Stimulated activated CD4-positive, alpha-beta T cell treated with anti-CD3 and anti-CD28 coated beads, Interleukin-12 subunit alpha, Interleukin-12 subunit beta, amount 100 ng/mL, for 24 hours (primary cell): ENCODE data around the gene SUMO3.

ENCODE experiments used
- DNase-seq, 2 experiments: peaks; one replicate each; pipeline ENCODE4 v3.0.0-alpha.2; 2020; ENCODE audit warnings: low read depth in 2 of 2

SUMO3 gene

DNA sequence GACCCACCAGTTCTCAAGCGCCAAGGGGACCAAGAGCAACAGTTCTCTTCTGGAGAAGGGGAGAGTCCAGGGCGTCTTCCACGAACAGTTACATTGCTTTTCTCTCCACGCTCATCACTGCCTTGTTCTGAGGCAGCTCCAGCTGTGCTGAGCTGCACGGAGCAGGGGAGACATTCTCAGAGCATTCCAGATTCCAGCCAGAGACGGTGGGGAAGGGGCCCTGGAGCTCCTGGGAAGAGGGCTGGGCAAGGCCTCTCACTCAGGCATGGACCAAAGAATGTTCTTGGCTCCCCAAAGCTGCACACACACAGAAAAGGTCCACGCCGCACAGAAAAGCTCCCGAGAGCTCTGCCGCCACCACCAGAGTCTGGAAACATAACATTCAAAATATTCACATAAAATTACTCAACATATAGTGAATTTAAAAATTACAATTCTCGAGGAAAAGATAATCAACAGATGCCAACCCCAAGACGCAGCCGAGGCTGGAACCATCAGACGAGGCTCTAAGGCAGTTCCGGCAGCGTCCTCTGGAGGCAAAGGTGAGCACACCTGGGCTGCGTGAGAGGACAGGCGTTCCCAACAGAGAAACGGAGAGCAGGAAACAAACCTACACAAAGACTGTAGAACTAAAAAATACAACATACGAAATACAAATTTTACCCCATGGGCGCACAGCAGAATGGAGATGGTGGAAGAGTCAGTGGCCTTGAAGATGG is 56.7 kb downstream of the SUMO3 start:
- no peak for DNase-seq

DNA sequence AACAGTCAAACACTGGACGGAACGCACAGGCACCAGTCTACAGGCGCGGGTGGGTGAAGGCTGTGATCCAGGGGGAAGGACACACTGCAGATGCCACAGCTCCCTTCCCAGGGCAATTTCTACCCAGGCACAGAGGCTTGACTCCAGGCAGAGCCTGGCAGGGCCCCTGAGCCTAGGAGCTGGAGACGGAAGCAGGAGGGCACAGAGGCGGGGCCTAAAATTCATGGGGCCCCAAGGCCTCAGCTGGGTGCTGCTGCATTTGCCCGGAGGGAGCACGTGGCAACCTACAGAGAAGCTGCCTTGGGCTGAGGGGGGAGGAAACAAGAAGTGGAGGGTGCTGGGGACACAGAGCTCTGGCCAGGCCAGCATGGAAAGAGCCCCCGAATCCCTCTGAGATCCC is 57.5 kb downstream of the SUMO3 start:
- no peak for DNase-seq

DNA sequence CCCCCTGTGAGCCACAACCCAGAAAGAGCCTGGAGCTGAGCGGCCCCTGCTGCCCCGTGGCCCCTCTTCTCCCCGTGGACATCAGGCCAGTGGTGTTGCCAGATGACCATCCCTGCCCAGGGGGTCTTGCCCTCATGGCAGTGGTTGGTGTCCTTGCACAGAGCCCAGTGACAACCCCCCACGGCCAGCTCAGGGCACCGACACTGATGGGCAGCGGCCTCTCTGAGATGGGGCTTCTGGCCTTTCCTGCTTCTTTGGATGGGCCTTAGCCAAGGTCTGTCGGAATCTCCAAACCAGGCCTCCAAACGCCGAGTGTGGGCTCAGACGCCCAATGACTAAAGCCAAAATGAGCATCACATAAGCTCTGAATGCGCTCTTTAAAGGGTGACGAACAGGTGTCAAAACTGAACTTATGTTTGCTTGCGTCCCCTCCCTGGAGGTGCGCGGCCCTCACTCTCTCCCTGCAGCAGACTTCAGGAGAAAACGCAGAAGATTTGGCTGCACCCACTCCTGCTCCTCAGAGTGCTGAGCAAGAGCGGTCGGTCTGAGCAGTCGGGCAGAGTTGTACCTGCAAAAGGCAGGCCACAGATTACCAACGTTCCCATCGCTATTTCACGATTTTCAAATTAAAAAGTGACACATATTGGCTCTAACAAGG is 58.1 kb downstream of the SUMO3 start:
- DNase-seq = no peak

DNA sequence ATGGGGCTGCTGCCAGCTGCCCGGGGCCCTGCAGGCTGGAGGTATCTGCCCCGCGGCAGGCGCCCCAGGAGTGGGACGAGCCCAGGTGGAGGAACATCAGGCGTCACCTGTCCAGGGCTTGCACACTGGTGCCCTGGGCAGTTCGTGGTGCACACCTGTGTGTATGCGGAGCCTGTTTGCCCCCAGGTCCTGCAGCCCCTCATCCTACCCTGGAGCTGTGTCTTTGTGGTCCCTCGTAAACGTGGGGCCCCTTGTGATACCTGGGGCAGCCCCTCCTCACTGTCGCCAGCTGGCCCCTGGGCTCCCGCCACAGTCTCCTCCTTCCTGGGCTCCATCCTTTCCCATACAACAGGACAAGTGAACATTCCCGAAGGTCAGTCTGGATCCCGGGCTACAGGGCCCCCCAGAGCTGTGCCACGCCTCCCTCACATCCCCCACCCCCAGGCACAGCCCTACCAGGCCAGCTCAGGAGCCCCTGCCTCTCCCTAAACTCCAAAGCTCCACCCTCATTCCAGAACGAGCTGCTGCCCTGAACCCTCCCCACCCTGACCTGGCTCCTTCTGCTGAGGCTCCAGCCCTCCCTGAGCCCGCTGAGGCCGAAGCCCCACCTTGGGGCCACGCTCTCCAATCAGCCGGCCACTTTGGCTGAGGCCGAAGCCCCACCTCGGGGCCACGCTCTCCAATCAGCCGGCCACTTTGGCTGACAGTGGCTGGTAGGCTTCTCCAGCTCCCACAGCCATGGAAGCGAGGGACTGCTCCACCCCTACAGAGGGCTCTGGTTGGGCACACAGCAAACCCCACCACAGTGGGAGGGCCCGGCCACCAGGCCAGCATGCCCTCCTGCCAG is 58.9 kb downstream of the SUMO3 start:
- DNase-seq = no peak

DNA sequence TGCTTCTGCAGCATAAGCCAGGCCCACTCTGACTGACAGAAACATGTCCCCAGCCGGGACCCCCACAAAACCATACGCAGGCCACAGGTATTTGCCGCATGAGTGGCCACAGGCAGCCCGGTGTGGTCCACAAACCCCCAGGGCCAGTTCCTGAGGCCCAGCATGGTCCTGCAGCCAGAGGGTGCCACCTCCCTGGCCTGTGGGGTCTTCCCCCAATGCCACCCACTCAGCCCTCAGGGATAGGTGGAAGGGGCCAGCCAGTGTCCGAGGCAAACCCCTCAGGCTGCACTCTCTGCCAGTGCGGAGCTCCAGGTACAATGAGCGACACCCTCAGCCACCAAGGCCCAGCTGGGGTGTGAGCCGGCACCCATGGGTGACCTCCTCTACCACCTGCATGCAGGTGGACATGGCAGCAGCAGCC is 59.7 kb downstream of the SUMO3 start:
- DNase-seq = no peak

DNA sequence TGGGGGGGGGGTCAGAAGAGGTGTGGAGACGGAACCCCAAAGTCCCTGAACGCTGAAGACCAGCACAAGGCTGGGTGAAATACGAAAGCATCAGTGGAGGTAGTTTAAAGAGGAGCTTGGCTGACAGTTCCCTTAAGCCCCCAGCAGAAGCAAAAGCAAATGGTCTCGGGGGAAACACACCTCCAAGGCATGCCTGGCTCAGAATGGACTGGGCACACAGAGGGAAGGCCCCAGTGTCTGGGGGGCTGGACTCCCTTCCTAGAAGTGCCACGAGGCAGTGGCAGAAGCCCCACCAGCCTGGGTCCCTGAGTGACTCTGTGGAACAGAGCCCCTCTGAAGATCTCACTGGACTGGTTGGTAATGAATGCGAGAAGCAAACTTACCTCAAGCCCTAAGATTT is 60.1 kb downstream of the SUMO3 start:
- DNase-seq = no peak

DNA sequence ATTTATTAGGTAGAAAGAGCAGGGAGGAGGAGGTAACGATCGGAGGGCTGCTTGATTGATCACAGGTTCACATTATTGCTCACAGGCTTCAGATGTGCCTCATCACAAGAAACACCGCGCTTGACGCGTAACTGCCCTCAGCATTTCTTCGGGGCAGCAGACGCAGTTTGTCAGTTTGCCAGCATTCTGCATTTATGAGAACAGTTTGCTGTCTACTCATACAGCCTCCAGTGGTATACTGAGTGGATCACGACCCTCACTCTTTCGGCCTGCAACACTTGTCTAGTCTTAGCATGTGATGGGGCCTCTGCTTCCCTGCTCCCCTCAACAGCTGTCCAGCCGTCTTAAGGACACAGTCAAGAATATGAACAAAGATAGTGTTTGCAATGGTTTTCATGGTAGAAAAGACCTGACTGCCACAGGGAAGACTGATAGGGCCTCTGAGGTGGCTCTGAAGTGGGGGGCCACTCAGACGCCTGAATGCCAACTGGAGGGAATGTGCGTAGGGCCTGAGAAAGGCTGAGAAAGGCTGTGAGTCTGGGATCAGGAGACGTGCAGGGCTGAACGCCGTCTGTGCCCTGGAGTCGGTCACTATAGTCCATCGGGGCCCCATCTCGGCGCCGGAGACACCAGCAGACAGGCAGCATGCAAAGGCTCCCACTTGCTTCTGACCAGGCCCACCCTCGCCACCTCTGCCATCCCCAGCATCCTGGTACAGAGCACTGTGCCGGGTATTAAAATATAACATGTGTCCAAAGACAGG is 61.3 kb downstream of the SUMO3 start:
- no peak for DNase-seq
